Fibroblast of skin of back (primary cell): ENCODE results near the gene MICU1.
A peak's percentile ranks its signal among the peaks of the same experiment; 100 is the strongest.
"Not testable (repeated sequence)": the region's sequence is repeated elsewhere in the genome, so short reads cannot be mapped to it uniquely, and the experiment has no call there.

Source experiments
- DNase-seq: peaks from one replicate; pipeline ENCODE4 v3.0.0-alpha.2; 2013

Gene MICU1

DNA sequence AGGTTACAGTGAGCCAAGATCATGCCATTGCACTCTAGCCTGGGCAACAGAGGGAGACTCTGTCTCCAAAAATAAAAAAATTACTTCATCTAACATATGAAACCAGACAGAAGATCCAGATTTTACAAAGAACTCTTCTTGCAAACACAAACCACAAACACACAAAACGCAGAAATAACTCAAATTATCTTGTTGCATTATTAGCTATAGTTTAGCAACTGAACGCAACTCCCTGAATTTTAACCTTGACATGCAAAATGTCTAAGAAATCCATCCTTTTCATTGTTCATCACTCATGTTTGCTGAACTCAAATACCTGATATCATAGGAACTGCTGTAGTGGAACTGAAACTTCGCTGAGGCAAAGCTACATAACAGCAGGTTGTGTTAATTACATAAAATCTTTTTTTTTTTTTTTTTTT, 64.1 kb downstream of the MICU1 start:
- no peak for DNase-seq

DNA sequence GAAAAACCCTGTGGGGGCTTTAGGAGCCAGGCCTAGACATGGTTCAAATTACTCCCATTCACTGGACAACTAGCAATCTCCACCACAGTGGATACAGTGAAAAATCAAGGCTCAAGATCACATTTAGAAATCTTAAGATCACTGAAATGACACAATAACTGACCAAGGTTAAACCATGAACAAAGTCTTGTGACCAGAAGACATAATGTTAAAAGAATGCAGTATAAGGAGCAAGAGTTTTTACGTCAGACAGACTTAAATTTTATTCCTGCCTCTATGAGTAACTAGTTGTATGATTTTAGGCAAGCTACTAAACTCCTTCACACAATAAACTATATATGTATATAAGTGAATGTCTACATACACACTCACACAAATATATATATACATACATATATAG, 68.5 kb downstream of the MICU1 start:
- no peak for DNase-seq

DNA sequence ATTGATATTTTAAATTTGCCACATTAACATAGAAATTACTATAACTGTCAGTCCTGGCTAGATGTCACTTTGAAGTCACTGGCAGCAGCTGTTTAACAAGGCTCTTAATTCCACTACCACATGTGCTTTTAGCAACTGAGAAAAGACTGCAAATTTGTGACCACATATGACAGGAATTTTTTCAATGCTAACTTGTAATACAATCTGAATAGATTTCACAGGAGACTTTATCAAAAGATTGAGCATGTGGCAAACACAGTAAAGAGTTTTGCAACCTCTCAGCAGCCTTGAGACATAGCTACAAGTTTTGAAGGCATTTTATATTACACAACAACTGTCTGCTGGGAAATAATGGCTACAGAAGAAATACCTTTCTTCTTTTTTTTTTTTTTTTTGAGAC, 73.0 kb downstream of the MICU1 start:
- DNase-seq = peak; percentile 36

DNA sequence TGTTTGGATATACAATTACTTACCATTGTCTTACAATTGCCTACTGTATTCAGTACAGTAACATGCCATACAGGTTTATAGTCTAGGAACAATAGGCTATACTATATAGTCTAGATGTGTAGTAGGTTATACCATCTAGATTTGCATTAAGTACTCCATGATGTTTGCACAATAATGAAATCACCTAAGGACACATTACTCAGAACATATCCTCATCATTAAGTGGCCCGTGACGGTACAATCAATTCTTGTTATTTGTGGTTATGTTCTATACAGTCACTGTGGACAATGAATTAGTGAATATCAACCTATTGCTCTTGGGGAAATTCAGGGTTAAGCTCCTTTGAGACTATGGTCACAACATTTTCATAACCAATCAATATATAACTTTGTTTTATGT, 75.6 kb downstream of the MICU1 start:
- DNase-seq = no peak

DNA sequence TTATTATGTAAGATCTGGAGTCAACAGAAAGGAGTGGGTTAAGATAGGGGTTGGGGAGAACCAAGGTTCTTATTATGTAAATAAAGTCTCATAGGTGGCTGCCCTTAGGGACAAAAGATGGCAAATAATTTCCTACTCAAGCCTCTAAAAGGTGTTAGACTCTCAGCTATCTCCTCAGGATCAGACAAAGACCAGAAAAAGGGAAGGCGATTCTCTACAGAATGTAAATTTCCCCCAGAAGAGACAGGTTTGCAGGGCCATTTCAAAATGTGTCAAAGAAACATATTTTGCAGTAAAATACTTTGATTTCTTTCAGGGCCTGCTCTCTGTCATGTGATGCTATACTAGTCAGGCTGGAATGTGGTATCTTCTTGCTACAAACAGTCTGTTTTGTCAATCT, 80.3 kb downstream of the MICU1 start:
- DNase-seq = no peak

DNA sequence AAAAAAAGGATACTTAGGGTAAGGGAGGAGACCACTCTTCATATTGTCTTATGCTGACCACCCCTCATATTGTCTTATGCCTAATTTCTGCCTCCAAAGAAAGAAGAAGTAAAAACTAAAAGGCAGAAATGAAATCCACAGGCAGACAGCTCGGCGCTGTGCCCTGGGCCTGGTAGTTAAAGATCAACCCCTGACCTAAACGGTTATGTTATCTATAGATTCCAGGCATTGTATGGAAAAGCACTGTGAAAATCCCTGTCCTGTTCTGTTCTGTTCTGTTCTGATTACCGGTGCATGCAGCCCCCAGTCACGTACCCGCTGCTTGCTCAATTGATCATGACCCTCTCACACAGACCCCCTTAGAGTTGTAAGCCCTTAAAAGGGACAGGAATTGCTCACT, 82.0 kb downstream of the MICU1 start:
- not testable (repeated sequence) for DNase-seq

DNA sequence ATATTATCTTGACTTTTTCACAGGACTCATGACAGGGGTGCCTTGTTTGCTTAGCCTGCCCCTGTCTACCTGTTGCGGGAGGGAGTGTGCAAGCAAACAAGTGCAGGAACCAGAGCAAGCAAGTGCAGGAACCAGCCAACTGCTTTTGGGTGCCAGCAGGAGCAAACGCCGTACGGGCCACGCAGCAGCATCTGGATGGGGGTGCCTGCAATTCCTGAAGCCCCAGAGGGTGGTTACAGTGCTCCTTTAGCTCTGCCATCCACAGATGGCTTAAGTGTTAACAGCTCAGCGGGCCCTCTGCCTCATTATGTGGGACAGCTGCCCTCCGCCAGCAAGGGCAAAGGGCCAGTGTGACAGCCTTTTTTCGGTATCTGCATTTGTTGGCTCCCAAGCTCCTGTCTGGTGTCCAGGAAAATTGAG, 83.5 kb downstream of the MICU1 start:
- no peak for DNase-seq

DNA sequence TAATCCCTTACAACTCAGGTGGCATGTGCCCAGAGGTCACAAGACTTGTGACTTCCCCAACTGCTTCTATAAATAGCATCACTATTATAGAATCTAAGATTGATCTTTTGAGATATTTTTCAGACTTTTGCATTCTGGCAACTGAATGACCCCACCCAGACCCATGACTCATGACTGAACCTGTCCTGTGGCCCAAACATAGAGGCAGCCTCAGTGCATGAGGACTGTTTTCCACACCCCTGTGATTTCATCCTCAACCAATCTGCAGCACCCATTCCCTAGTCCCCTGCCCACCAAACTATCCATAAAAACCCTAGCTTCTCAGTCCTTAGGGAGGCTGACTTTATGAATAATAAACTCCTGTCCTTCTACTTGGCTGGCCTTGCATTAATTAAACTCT, 84.5 kb downstream of the MICU1 start:
- DNase-seq = no peak

DNA sequence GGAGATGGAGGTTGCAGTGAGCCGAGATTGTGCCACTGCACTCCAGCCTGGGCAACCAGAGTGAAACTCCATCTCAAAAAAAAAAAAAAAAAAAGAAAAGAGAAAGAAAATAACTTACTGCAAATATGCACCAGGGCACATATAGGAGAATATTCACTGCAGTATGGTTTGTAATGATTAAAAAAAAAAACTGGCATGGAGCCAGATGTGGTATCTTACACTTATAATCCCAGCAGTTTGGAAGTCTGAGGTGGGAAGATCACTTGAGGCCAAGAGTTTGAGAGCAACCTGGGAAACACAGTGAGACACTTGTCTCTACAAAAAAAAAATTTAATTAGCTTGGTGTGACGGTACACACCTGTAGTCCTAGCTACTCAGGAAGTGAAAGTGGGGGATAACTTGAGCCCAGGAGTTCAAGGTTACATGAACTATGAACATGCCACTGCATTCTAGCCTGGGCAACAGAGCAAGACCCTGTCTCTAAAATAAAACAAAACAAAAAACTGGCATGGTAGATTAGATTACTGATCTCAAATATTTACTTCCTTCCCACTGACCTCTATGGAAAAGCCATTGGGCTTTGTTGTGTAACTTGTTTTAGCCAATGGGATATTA, 85.6 kb downstream of the MICU1 start:
- no peak for DNase-seq

DNA sequence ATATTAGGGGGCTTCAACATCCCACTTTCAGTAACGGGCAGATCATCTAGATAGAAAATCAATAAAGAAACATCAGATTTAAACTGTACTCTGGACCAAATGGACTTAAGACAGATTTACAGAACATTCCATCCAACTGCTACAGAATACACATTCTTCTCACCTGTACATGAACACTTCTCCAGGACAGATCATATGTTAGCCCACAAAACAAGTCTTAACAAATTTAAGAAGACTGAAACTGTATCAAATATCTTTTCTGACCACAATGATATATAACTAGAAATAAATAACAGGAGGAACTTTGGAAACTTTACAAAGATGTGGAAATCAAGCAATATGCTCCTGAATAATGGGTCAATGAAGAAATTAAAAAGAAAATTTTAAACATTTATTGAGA, 86.7 kb downstream of the MICU1 start:
- DNase-seq = no peak

DNA sequence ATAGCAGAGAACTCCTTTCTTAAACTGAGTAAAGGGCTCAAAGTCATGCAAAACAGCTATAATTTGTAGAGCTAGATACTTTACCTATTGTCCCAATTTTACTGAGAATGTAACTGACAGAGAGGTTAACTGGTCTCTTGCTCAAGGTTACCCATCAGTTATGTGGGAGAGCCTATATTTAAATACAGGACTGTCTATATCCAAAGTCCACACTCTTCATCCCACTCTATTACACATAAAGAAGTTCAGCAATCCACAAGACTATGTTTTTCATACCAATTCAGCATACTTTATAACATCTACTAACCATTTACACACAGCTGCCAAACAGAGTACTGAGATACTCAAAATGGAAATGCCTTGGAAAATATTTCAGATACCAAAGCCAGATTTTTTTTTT, 100.2 kb downstream of the MICU1 start:
- peak; percentile 44 for DNase-seq

DNA sequence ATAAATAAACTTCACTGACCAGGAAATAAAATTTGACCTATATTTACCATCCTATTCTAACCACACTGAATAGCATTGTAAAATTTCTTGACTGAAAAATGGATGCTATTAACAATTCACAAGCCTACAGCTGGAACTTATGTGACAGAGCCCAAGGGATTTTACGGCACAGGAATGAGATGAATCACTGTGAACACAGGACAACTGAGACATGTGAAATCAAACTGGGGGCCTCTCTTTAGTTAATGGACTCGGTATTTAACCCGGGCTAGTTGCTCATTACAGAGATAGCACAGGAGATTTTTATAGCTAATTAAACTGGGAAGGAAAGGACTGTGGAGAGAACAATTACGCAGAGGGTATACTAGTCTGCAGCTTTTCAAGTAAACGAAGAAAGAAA, 100.6 kb downstream of the MICU1 start:
- DNase-seq = peak; percentile 76

DNA sequence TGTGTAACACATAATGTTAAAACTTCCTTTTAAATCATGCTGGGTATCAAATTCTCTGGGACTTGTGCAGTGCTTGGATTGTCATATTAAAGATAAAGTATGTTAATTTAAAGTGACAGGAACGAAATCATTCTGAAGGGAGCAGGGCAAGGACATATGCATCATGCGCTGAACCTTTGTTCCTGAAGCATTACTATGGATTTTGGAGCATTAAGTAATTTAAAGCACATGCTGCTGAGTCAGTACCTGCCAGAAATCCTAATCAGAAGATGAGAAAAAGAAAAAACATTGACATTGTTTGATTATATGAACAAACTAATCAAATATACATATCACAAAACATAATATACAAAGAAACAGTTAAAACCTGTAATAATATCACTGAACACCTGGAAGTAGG, 101.4 kb downstream of the MICU1 start:
- no peak for DNase-seq

DNA sequence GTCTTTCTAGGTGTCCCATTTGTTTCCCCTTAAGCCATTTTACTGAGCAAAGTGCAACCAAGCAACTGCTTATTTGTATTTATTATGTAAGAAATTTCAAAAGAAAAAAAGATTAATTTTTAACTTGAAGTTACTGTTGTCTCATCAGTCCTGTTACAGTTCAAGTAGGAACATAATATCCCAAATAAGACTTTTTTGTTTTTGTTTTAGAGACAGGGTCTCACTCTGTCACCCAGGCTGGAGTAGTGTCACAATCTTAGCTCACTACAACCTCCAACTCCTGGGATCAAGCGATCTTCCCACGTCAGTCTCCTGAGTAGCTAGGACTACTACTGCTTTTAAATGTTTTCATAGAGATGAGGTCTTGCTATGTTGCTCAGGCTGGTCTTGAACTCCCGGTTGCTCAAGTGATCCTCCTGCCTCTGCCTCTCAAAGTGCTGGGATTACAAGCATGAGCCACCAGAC, 101.9 kb downstream of the MICU1 start:
- no peak for DNase-seq

DNA sequence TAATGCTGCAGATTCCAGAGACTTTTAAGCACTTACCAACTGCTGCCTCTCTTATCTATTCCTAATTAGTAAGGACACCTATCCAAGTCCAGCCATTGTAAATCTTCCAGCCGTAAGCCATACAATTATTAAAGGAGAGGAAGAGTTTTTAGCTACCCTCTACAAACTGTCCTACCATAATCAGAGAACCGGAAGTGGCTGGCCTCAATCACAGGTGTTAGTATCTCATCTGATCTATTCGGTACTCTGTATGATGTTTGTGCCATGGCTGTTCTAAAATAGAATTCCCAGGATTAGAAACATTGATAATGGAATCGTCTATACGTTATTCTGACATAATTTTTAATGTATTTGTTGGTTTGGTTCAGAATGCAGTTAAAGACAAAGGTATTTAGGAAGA, 102.8 kb downstream of the MICU1 start:
- DNase-seq = no peak

DNA sequence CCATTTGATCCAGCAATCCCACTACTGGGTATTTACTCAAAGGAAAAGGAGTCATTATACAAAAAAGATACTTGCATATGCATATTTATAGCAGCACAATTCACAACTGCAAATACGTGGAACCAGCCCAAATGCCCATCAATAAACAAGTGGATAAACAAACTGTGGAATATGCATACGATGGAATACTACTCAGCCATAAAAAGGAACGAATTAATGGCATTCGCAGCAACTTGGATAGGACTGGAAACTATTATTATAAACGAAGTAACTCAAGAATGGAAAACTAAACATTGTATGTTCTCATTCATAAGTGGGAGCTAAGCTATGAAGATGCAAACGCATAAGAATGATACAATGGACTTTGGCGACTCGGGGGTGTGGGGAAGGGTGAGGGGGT, 108.6 kb downstream of the MICU1 start:
- DNase-seq = no peak

DNA sequence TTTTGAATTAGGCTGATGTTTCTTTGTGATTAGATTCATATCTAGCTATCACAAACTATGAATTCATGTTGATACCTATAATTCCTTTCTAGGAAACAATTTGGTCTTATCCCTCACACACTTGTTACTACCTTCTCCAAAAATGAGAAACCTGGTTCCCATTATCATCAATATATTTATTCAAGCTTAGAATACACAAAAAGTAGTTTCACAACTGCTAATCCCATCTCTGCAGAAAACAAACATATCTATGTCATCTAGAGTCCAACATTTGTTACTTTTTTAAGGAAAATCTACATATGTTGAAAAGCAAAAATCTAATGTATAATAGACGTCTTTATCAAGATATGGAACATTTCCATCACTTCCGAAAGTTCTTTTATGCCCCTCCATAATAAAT, 110.4 kb downstream of the MICU1 start:
- no peak for DNase-seq

DNA sequence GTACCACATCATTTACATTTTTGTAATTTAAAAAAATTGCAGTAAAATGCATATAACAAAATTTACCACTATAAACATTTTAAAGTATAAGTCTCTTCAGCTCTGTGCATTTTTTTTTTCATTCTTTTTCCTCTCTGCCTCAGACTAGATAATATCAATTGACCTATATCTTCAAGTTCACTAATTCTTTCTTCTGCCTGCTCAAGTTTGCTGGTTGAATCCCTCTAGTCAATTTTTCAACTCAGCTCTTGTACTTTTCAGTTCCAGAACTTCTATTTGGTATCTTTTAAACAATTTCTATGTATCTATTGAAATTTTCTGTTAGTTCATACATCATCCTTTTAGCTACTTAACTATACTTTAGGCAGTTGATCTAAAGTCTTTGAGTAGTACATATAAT, 112.0 kb downstream of the MICU1 start:
- no peak for DNase-seq

DNA sequence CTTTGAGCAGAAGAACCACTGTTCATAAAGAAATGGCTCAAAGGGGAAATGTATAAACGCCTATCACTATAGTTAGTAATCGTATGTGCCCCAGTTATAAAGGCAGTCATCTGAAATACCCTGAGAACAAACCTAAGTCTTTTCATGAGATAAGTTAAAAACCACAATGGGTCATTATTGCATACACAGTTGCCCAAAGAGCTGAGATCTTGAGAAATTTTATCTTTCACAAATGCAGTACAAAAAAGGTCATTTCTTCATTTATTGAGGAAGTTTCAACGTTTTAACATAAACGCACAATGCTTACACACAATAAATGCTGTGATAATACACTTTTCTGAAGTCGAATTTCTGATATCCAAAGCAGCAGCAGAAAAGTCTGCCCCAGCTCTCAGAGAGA, 114.4 kb downstream of the MICU1 start:
- no peak for DNase-seq

DNA sequence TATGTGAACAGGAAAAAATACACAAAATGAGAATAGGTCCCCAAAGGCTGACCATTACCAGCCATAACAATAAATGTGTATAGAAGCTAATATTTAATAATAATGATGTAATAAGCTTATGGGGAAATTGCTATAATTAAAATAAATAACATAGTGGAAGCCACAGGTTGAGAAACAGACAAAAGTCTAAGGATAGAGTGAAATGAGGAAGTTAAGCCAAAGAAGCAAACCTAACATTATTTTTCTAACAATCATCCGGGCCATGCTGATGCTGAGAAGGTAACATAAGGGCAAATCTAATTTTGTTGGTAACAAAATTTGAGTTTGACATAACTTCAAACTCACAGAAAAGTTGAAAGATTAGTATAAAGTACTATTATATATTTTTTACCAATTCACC, 115.9 kb downstream of the MICU1 start:
- no peak for DNase-seq

DNA sequence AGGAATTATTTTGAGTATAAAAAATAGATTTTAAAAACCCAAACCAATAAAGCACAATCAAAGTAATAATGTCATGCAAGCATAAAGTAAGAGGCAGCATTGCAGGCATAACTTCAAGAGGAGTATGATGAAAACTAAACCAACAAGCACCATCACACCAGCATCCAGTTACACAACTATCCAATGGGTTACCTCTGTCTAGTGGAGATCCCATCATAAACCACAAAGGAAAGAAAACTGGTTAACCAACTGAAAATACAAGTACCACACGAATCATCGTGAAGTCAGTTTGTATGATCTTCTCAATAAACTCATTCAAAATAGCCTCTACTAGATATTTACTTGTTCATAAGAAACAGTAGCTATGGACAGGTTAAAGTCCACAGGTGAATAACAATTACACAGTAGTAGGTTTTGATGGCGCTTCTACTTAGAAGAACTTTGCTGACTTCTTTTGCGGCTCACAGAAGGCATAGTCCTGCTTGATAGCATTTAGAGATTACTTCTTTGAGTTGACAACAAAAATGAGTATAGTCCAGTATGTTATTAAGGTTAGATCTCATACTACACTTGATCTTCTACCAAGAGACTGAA, 116.6 kb downstream of the MICU1 start:
- peak; percentile 10 for DNase-seq

DNA sequence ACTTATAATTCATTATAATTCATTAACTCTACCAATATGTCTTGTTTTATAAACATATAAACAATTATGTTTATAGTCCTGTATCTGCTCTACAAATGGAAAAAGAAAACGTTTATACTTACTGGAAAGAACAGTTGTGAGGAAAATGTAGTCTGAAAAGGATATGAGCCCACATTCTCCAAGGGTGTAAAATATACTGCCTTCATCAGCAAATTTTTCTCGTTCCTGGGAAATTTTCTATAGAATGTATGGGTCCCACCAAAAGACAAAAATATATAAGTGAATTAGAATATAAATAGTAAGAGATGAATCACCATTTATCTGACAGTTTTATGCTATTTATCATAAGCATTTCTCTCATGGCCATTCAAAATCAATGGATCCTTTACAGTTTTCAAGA, 117.8 kb downstream of the MICU1 start:
- DNase-seq = peak; percentile 26

DNA sequence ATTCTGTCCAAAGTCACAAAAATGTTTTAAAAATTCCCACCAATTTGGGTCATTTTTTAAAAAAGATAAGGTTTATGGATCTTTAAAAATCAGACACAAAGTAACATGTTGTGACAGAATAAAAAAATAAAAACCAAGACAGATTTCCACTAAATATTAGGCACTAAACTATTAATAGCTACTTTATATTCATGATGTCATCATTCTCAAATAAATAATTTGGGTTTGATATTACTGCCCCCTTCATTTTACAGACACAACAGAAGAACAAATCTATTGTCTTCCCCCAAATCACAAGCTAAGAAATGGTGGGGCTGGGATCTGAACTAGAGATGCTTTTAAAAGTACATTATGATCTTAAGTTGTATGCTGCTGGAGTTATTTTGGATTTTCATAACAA, 119.4 kb downstream of the MICU1 start:
- no peak for DNase-seq

DNA sequence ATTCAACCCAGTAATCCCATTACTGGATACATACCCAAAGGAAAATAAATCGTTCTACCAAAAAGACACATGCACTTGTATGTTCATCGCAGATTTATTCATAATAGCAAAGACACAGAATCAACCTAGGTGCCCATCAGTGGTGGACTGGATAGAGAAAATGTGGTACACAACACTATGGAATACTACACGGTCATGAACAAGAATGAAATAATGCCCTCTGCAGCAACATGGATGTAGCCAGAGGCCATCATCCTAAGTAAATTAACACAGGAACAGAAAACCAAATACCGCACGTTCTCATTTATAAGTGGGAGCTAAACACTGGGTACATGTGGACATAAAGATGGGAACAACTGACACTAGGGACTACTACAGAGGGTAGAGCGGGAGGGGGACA, 120.4 kb downstream of the MICU1 start:
- DNase-seq = no peak
